Measurements from ENCODE around the gene CEP85L.

Gene CEP85L

GRCh38 chr6:118528129-118528528, 123.3 kb downstream of the CEP85L start:
- Histone ChIP-seq H3K36me3 (ENCODE audit: control insufficient read depth, insufficient read depth, low read length) (peaks cover 5% of the 10 kb centered on the region), H3K9me3 (ENCODE audit: control insufficient read depth, low read length) (no peaks in the 10 kb centered on the region)
- DNase-seq: no peak

GRCh38 chr6:118525913-118526780, 125.2 kb downstream of the CEP85L start:
- H3K9me3 ChIP-seq (ENCODE audit: control insufficient read depth, low read length): no peaks in the 10 kb centered on the region
- no peaks in the 10 kb centered on the region for H3K27me3 ChIP-seq (replicated peaks; ENCODE audit: control insufficient read depth, insufficient read depth, low read length, poor library complexity, severe bottlenecking)
- no peak overlapping the region for H3K27ac ChIP-seq (ENCODE audit: insufficient read depth, low read length, poor library complexity, severe bottlenecking)
- H3K4me3 ChIP-seq (ENCODE audit: insufficient read depth, low read depth, low read length, poor library complexity, severe bottlenecking): no peak overlapping the region
- peaks cover 14% of the 10 kb centered on the region for H3K36me3 ChIP-seq (ENCODE audit: control insufficient read depth, insufficient read depth, low read length)
- no peak for DNase-seq
- peaks cover 4% of the 10 kb centered on the region for H3K4me1 ChIP-seq (ENCODE audit: control insufficient read depth, insufficient read depth, low read length, poor library complexity, severe bottlenecking)

More at GRCh38 chr6:118528129-118528528, 123.3 kb downstream of the CEP85L start:
- Histone ChIP-seq H3K4me1 (ENCODE audit: control insufficient read depth, insufficient read depth, low read length, poor library complexity, severe bottlenecking) (peaks cover 4% of the 10 kb centered on the region), H3K27ac (ENCODE audit: insufficient read depth, low read length, poor library complexity, severe bottlenecking) (no peak overlapping the region), H3K27me3 (replicated peaks; ENCODE audit: control insufficient read depth, insufficient read depth, low read length, poor library complexity, severe bottlenecking) (no peaks in the 10 kb centered on the region), H3K4me3 (ENCODE audit: insufficient read depth, low read depth, low read length, poor library complexity, severe bottlenecking) (no peak overlapping the region)

GRCh38 chr6:118524686-118525085, 126.7 kb downstream of the CEP85L start:
- Histone ChIP-seq H3K4me3 (ENCODE audit: insufficient read depth, low read depth, low read length, poor library complexity, severe bottlenecking) (no peak overlapping the region), H3K27me3 (replicated peaks; ENCODE audit: control insufficient read depth, insufficient read depth, low read length, poor library complexity, severe bottlenecking) (no peaks in the 10 kb centered on the region), H3K27ac (ENCODE audit: insufficient read depth, low read length, poor library complexity, severe bottlenecking) (no peak overlapping the region), H3K4me1 (ENCODE audit: control insufficient read depth, insufficient read depth, low read length, poor library complexity, severe bottlenecking) (peaks cover 4% of the 10 kb centered on the region), H3K9me3 (ENCODE audit: control insufficient read depth, low read length) (no peaks in the 10 kb centered on the region), H3K36me3 (ENCODE audit: control insufficient read depth, insufficient read depth, low read length) (peaks cover 14% of the 10 kb centered on the region)
- no peak for DNase-seq

- H3K4me3 ChIP-seq (ENCODE audit: insufficient read depth, low read depth, low read length, poor library complexity, severe bottlenecking): no peak overlapping the region
- DNase-seq: no peak
These were observed 128.2 kb downstream of the CEP85L start for GRCh38 chr6:118523216-118523615.

GRCh38 chr6:118522422-118522821, 129.0 kb downstream of the CEP85L start:
- peaks cover 14% of the 10 kb centered on the region for H3K36me3 ChIP-seq (ENCODE audit: control insufficient read depth, insufficient read depth, low read length)
- no peak overlapping the region for H3K27ac ChIP-seq (ENCODE audit: insufficient read depth, low read length, poor library complexity, severe bottlenecking)
- DNase-seq: no peak
- no peak overlapping the region for H3K4me3 ChIP-seq (ENCODE audit: insufficient read depth, low read depth, low read length, poor library complexity, severe bottlenecking)
- H3K9me3 ChIP-seq (ENCODE audit: control insufficient read depth, low read length): no peaks in the 10 kb centered on the region
- H3K27me3 ChIP-seq (replicated peaks; ENCODE audit: control insufficient read depth, insufficient read depth, low read length, poor library complexity, severe bottlenecking): no peaks in the 10 kb centered on the region
- H3K4me1 ChIP-seq (ENCODE audit: control insufficient read depth, insufficient read depth, low read length, poor library complexity, severe bottlenecking): peaks cover 4% of the 10 kb centered on the region

More at GRCh38 chr6:118523216-118523615, 128.2 kb downstream of the CEP85L start:
- Histone ChIP-seq H3K27ac (ENCODE audit: insufficient read depth, low read length, poor library complexity, severe bottlenecking) (no peak overlapping the region), H3K4me1 (ENCODE audit: control insufficient read depth, insufficient read depth, low read length, poor library complexity, severe bottlenecking) (peaks cover 4% of the 10 kb centered on the region), H3K9me3 (ENCODE audit: control insufficient read depth, low read length) (no peaks in the 10 kb centered on the region), H3K27me3 (replicated peaks; ENCODE audit: control insufficient read depth, insufficient read depth, low read length, poor library complexity, severe bottlenecking) (no peaks in the 10 kb centered on the region), H3K36me3 (ENCODE audit: control insufficient read depth, insufficient read depth, low read length) (peaks cover 14% of the 10 kb centered on the region)

GRCh38 chr6:118514689-118515088, 136.7 kb downstream of the CEP85L start:
- H3K4me3 ChIP-seq (ENCODE audit: insufficient read depth, low read depth, low read length, poor library complexity, severe bottlenecking): no peak overlapping the region
- no peaks in the 10 kb centered on the region for H3K9me3 ChIP-seq (ENCODE audit: control insufficient read depth, low read length)
- no peak for DNase-seq
- no peak overlapping the region for H3K27ac ChIP-seq (ENCODE audit: insufficient read depth, low read length, poor library complexity, severe bottlenecking)
- no peaks in the 10 kb centered on the region for H3K27me3 ChIP-seq (replicated peaks; ENCODE audit: control insufficient read depth, insufficient read depth, low read length, poor library complexity, severe bottlenecking)
- no peaks in the 10 kb centered on the region for H3K4me1 ChIP-seq (ENCODE audit: control insufficient read depth, insufficient read depth, low read length, poor library complexity, severe bottlenecking)
- peaks cover 3% of the 10 kb centered on the region for H3K36me3 ChIP-seq (ENCODE audit: control insufficient read depth, insufficient read depth, low read length)

- DNase-seq: no peak
- peaks cover 3% of the 10 kb centered on the region for H3K36me3 ChIP-seq (ENCODE audit: control insufficient read depth, insufficient read depth, low read length)
- H3K27me3 ChIP-seq (replicated peaks; ENCODE audit: control insufficient read depth, insufficient read depth, low read length, poor library complexity, severe bottlenecking): no peaks in the 10 kb centered on the region
- H3K4me3 ChIP-seq (ENCODE audit: insufficient read depth, low read depth, low read length, poor library complexity, severe bottlenecking): no peak overlapping the region
- H3K27ac ChIP-seq (ENCODE audit: insufficient read depth, low read length, poor library complexity, severe bottlenecking): no peak overlapping the region
- no peaks in the 10 kb centered on the region for H3K9me3 ChIP-seq (ENCODE audit: control insufficient read depth, low read length)
- no peaks in the 10 kb centered on the region for H3K4me1 ChIP-seq (ENCODE audit: control insufficient read depth, insufficient read depth, low read length, poor library complexity, severe bottlenecking)
These were observed 139.3 kb downstream of the CEP85L start for GRCh38 chr6:118511930-118512715.

- peaks cover 9% of the 10 kb centered on the region for H3K36me3 ChIP-seq (ENCODE audit: control insufficient read depth, insufficient read depth, low read length)
- H3K4me3 ChIP-seq (ENCODE audit: insufficient read depth, low read depth, low read length, poor library complexity, severe bottlenecking): no peak overlapping the region
- H3K9me3 ChIP-seq (ENCODE audit: control insufficient read depth, low read length): no peaks in the 10 kb centered on the region
- no peaks in the 10 kb centered on the region for H3K27me3 ChIP-seq (replicated peaks; ENCODE audit: control insufficient read depth, insufficient read depth, low read length, poor library complexity, severe bottlenecking)
- no peak overlapping the region for H3K27ac ChIP-seq (ENCODE audit: insufficient read depth, low read length, poor library complexity, severe bottlenecking)
- DNase-seq: no peak
- no peaks in the 10 kb centered on the region for H3K4me1 ChIP-seq (ENCODE audit: control insufficient read depth, insufficient read depth, low read length, poor library complexity, severe bottlenecking)
These were observed 142.3 kb downstream of the CEP85L start for GRCh38 chr6:118509009-118509617.

GRCh38 chr6:118507636-118508035, 143.8 kb downstream of the CEP85L start:
- H3K9me3 ChIP-seq (ENCODE audit: control insufficient read depth, low read length): no peaks in the 10 kb centered on the region
- peaks cover 14% of the 10 kb centered on the region for H3K36me3 ChIP-seq (ENCODE audit: control insufficient read depth, insufficient read depth, low read length)
- H3K4me3 ChIP-seq (ENCODE audit: insufficient read depth, low read depth, low read length, poor library complexity, severe bottlenecking): no peak overlapping the region
- H3K27ac ChIP-seq (ENCODE audit: insufficient read depth, low read length, poor library complexity, severe bottlenecking): no peak overlapping the region
- no peaks in the 10 kb centered on the region for H3K4me1 ChIP-seq (ENCODE audit: control insufficient read depth, insufficient read depth, low read length, poor library complexity, severe bottlenecking)
- no peak for DNase-seq
- H3K27me3 ChIP-seq (replicated peaks; ENCODE audit: control insufficient read depth, insufficient read depth, low read length, poor library complexity, severe bottlenecking): no peaks in the 10 kb centered on the region
